ENCODE measurements around the gene NOBOX.

GRCh38 chr7:144399946-144400345 lies 3.5 kb downstream of the NOBOX start:
- TF ChIP-seq CTCF (IDR thresholded peaks at IDR 0.05; ENCODE audit: low read depth, low read length, missing input control) (no peak), RAD21 (IDR thresholded peaks at IDR 0.05) (no peak), RXRA (IDR thresholded peaks at IDR 0.05) (no peak), GABPA (IDR thresholded peaks at IDR 0.05 in 1 of 2, conservative IDR thresholded peaks at IDR 0.05 in 1 of 2) (no peak), REST (IDR thresholded peaks at IDR 0.05) (no peak), JUND (IDR thresholded peaks at IDR 0.05) (no peak), ZBTB33 (IDR thresholded peaks at IDR 0.05) (no peak)
